ENCODE measurements around the gene CLDN8. TPM values are rescaled to one million over a fixed set of nuclear protein-coding genes. Genes with fewer than 3 reads are reported as not detected.

The CLDN8 gene
- total and polyA plus RNA-seq, 9 of the 15 experiments (the other 6 are each of a cell fraction or from before 2014, with no cell fraction given): not detected

DNA sequence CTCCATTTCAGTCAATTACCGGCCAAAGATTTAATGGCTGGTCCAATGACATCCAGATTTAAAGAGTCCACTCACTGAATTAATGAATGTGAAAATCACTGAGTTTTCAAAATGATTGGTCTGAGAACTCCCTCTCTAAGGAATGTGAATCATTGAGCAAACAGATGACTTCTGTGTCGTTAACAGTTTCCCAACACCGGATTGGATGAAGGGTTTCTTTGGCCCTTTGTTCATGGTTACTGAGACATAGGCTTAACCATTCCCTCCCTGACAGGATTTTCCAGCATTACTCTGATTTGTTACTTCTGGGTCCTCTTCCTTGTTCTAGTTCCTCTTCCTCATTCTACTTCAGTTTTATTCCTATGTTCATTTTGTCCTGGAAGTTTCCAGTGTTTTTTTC is 47.8 kb downstream of the CLDN8 start:
- no peaks in the 10 kb centered on the region for H3K9me1 ChIP-seq (ENCODE audit: control insufficient read depth, insufficient read depth, low read length)
- H3K9me3 ChIP-seq (replicated peaks; ENCODE audit: control insufficient read depth, insufficient read depth, low read depth, low read length): no peaks in the 10 kb centered on the region
- intact Hi-C loops (cut with micrococcal nuclease) (no loop called here), in situ Hi-C loops (cut with MboI) (no loop called here)
- WGBS (ENCODE audit: insufficient coverage, low coverage, missing lambda C conversion rate): 0% methylated on average over 3 of the region's 3 CpGs
- H3K4me2 ChIP-seq (ENCODE audit: insufficient read depth, low read length): no peak overlapping the region
- H2AFZ ChIP-seq (ENCODE audit: low read depth, low read length): no peak overlapping the region
- no TSS peak for BruUV-seq (replicated peaks)
- ChIA-PET POLR2A (no interaction called here), CTCF (ENCODE audit: low intra/inter-chr PET ratio) (no interaction called here)
- ATAC-seq: no peak
- no peaks in the 10 kb centered on the region for H3K79me2 ChIP-seq (ENCODE audit: control insufficient read depth, insufficient read depth, low read length)
- no peaks in the 10 kb centered on the region for H4K20me1 ChIP-seq (replicated peaks; ENCODE audit: control insufficient read depth, insufficient read depth, low read length)
- FAIRE-seq: no peak
- TF ChIP-seq CHD1 (IDR thresholded peaks at IDR 0.05; ENCODE audit: low read length) (no peak), ILF3 (IDR thresholded peaks at IDR 0.05; ENCODE audit: borderline replicate concordance) (no peak), U2AF2 (optimal IDR thresholded peaks at IDR 0.05; ENCODE audit: low read depth, low read length) (no peak), TAF7 (tag; IDR thresholded peaks at IDR 0.05) (no peak), LCOR (CRISPR knock-in tag; IDR thresholded peaks at IDR 0.05) (no peak), CREBBP (IDR thresholded peaks at IDR 0.05; ENCODE audit: low read depth, low read length) (no peak), MCM2 (IDR thresholded peaks at IDR 0.05; ENCODE audit: low read depth) (no peak), CHCHD3 (CRISPR knock-in tag; IDR thresholded peaks at IDR 0.05) (no peak), ZNF551 (CRISPR knock-in tag; IDR thresholded peaks at IDR 0.05) (no peak), U2AF1 (optimal IDR thresholded peaks at IDR 0.05; ENCODE audit: low read depth, low read length) (no peak), ZNF140 (CRISPR knock-in tag; IDR thresholded peaks at IDR 0.05) (no peak), ZNF41 (CRISPR knock-in tag; conservative IDR thresholded peaks at IDR 0.05) (no peak), ZBTB7A (IDR thresholded peaks at IDR 0.05; ENCODE audit: borderline replicate concordance, control insufficient read depth, low read depth, low read length) (no peak), NCOA4 (IDR thresholded peaks at IDR 0.05; ENCODE audit: partially characterized antibody) (no peak), POLR3G (IDR thresholded peaks at IDR 0.05; ENCODE audit: extremely low read depth, insufficient read length, insufficient replicate concordance) (no peak)
- TF ChIP-seq, protein P1, sequence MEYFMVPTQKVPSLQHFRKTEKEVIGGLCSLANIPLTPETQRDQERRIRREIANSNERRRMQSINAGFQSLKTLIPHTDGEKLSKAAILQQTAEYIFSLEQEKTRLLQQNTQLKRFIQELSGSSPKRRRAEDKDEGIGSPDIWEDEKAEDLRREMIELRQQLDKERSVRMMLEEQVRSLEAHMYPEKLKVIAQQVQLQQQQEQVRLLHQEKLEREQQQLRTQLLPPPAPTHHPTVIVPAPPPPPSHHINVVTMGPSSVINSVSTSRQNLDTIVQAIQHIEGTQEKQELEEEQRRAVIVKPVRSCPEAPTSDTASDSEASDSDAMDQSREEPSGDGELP (CRISPR knock-in tag; IDR thresholded peaks at IDR 0.05; ENCODE audit: borderline replicate concordance): no peak
- TF ChIP-seq, protein P2, sequence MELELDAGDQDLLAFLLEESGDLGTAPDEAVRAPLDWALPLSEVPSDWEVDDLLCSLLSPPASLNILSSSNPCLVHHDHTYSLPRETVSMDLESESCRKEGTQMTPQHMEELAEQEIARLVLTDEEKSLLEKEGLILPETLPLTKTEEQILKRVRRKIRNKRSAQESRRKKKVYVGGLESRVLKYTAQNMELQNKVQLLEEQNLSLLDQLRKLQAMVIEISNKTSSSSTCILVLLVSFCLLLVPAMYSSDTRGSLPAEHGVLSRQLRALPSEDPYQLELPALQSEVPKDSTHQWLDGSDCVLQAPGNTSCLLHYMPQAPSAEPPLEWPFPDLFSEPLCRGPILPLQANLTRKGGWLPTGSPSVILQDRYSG (tag; conservative IDR thresholded peaks at IDR 0.05; ENCODE audit: low read depth): no peak
- TF ChIP-seq, protein P3, sequence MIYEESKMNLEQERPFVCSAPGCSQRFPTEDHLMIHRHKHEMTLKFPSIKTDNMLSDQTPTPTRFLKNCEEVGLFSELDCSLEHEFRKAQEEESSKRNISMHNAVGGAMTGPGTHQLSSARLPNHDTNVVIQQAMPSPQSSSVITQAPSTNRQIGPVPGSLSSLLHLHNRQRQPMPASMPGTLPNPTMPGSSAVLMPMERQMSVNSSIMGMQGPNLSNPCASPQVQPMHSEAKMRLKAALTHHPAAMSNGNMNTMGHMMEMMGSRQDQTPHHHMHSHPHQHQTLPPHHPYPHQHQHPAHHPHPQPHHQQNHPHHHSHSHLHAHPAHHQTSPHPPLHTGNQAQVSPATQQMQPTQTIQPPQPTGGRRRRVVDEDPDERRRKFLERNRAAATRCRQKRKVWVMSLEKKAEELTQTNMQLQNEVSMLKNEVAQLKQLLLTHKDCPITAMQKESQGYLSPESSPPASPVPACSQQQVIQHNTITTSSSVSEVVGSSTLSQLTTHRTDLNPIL (CRISPR knock-in tag; IDR thresholded peaks at IDR 0.05): no peak
- TF ChIP-seq, protein P4, sequence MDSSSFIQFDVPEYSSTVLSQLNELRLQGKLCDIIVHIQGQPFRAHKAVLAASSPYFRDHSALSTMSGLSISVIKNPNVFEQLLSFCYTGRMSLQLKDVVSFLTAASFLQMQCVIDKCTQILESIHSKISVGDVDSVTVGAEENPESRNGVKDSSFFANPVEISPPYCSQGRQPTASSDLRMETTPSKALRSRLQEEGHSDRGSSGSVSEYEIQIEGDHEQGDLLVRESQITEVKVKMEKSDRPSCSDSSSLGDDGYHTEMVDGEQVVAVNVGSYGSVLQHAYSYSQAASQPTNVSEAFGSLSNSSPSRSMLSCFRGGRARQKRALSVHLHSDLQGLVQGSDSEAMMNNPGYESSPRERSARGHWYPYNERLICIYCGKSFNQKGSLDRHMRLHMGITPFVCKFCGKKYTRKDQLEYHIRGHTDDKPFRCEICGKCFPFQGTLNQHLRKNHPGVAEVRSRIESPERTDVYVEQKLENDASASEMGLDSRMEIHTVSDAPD (CRISPR knock-in tag; IDR thresholded peaks at IDR 0.05): no peak
- no peak for DNase-seq (ENCODE audit: extremely low read depth in 1 of 4, low spot score in 3 of 4)
- H3K27me3 ChIP-seq (ENCODE audit: control insufficient read depth in 2 of 2, insufficient read depth in 2 of 2, low read length in 2 of 2): no peaks in the 10 kb centered on the region
- H3K4me1 ChIP-seq (replicated peaks in 1 of 2; ENCODE audit: control insufficient read depth in 2 of 2, insufficient read depth in 2 of 2, low read length in 2 of 2): no peaks in the 10 kb centered on the region
- no peak overlapping the region for H3K27ac ChIP-seq (ENCODE audit: extremely low read depth, low read depth, low read length)
- H3K9ac ChIP-seq (ENCODE audit: insufficient read depth in 1 of 2, low read depth in 2 of 2, low read length in 2 of 2): no peak overlapping the region
- H3K4me3 ChIP-seq: no peak overlapping the region
- H3K36me3 ChIP-seq (ENCODE audit: control insufficient read depth, insufficient read depth, low read length): no peaks in the 10 kb centered on the region
